ENCODE data around the gene TXNRD2. TPM values are rescaled to one million over a fixed set of nuclear protein-coding genes. Genes with fewer than 3 reads are reported as not detected.

The TXNRD2 gene
- total RNA-seq, 1 donor from 2014 or later, result 47.5 TPM

DNA sequence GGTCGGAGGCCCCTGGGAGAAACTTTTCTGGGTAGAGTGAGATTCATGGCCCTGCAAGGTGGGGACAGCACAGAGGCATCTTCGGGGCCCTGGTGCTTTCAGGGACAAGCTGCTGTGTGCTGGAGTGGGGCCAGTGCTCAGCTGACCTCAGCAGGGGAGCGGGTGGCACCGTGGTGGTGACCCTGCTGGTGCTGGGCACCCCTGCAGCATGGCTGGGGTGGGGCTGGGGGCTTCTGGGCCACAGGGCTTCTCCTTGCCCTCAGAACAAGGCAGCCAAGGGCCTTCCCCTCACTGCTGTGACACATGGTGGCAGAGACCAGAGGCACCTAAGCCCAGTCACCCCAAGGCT lies 62.0 kb downstream of the TXNRD2 start:
- TF ChIP-seq, protein P1, sequence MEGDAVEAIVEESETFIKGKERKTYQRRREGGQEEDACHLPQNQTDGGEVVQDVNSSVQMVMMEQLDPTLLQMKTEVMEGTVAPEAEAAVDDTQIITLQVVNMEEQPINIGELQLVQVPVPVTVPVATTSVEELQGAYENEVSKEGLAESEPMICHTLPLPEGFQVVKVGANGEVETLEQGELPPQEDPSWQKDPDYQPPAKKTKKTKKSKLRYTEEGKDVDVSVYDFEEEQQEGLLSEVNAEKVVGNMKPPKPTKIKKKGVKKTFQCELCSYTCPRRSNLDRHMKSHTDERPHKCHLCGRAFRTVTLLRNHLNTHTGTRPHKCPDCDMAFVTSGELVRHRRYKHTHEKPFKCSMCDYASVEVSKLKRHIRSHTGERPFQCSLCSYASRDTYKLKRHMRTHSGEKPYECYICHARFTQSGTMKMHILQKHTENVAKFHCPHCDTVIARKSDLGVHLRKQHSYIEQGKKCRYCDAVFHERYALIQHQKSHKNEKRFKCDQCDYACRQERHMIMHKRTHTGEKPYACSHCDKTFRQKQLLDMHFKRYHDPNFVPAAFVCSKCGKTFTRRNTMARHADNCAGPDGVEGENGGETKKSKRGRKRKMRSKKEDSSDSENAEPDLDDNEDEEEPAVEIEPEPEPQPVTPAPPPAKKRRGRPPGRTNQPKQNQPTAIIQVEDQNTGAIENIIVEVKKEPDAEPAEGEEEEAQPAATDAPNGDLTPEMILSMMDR (IDR thresholded peaks at IDR 0.05), result no peak
- intact Hi-C loops (cut with DNase I), result no loop called here
- peaks cover 22% of the 10 kb centered on the region for H3K36me3 ChIP-seq
- no peaks in the 10 kb centered on the region for H3K27me3 ChIP-seq (ENCODE audit: low read depth)
- no peak for ATAC-seq
- H3K4me3 ChIP-seq, result no peak overlapping the region
- H3K9me3 ChIP-seq, result no peaks in the 10 kb centered on the region
- peaks cover 27% of the 10 kb centered on the region for H3K4me1 ChIP-seq
- peak; percentile 39 for DNase-seq
- H3K27ac ChIP-seq, result no peak overlapping the region

DNA sequence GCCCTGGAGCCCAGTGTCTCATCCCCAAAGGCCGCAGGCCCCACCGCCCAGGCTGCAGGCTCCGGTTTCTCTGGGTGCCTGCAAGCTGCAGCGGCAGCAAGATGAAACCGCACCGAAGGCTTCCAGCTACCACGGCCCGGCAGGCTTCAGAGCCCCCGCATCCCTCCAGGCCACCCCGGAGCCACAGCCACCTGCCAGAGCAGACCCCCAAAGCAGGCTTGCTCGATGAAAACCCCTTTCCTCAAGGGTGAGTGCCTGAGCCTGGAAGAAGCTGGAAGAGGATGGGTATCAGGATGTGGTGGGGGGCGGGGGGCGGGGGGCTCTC lies 62.4 kb downstream of the TXNRD2 start:
- Histone ChIP-seq H3K27ac (no peak overlapping the region), H3K4me1 (peaks cover 31% of the 10 kb centered on the region), H3K9me3 (no peaks in the 10 kb centered on the region), H3K36me3 (peaks cover 22% of the 10 kb centered on the region), H3K27me3 (ENCODE audit: low read depth) (no peaks in the 10 kb centered on the region), H3K4me3 (no peak overlapping the region)
- TF ChIP-seq, protein P1 (IDR thresholded peaks at IDR 0.05), result no peak
- intact Hi-C loops (cut with DNase I), result no loop called here
- DNase-seq (peak; percentile 44), ATAC-seq (no peak)

DNA sequence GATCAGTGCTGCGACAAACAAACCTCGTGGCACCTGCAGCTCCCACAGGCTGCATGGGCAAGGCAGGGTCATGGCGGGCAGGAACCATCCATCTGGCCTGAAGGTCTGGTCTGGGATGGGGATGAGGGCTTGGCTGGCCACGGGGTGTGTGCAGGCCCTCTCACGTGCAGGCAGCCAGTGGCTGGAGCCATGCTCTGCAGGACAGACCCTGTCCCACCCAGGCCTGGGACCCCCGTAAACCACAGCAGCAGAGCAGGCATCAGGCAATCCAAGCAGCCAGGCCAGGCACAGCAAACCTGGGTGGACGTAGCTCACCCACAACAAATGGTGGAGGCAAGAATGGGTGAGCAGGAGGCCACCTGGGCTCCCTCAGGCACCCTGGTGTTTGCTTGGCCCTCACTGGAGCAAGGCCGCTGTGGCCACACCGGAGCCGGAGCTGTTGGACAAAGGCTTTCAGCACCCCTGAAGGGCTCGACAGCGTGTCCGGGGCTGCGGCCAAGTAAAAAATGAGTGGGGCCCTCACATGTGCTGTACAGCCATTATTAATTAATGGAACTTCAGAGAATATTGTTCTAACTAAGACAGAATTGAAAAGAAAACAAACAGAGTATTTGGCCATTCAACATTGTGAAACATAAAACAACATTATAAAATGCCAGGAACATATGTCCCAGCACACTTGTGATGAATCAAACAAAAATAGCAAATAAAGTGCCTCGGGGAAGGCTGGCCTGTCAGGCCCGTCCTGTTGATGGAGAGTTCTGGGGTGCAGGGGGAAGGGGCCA lies 63.0 kb downstream of the TXNRD2 start:
- DNase-seq, result peak; percentile 37
- Histone ChIP-seq H3K4me1 (peaks cover 36% of the 10 kb centered on the region), H3K27me3 (ENCODE audit: low read depth) (no peaks in the 10 kb centered on the region), H3K27ac (no peak overlapping the region), H3K36me3 (peaks cover 22% of the 10 kb centered on the region), H3K4me3 (no peak overlapping the region), H3K9me3 (no peaks in the 10 kb centered on the region)
- ATAC-seq, result no peak
- intact Hi-C loops (cut with DNase I), result no loop called here
- TF ChIP-seq, protein P1 (IDR thresholded peaks at IDR 0.05), result no peak

DNA sequence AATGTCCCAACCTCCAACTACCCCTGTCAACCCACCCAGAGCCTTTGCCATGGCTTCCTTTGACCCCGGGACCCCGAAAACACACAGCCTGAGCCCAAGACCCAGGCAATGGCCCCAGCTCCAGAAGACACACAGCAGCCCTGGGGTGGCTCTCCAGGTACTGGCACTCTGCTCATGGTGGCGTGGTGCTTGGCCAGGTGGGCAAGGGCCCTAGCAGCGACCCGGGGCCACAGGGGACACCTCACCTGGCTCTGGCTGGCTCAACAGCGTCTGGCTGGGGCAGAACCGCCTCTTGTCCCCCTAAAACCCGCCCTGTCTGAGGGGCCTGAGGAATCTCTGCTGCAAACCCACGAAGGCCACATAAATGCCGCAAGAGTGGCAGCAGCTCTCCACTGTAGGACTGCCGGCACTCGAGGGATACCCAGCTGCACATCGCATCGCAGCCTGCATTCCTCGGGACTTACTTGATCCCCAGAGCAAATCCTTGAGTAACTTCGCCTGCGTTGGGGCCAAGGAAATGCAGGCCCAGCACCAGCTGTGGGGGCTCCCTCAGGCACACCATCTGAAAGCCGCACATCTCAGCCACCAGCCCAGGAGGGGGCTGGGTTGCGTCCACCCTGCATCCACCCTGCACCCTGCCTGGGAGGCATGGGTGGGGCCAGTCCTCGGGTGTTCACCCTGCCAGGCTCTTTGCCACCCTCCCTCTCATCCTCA lies 63.8 kb downstream of the TXNRD2 start:
- TF ChIP-seq, protein P1 (IDR thresholded peaks at IDR 0.05), result no peak
- peaks cover 17% of the 10 kb centered on the region for H3K36me3 ChIP-seq
- intact Hi-C loops (cut with DNase I), result no loop called here
- peaks cover 40% of the 10 kb centered on the region for H3K4me1 ChIP-seq
- peak; percentile 37 for DNase-seq
- ATAC-seq, result no peak
- no peak overlapping the region for H3K4me3 ChIP-seq
- no peaks in the 10 kb centered on the region for H3K27me3 ChIP-seq (ENCODE audit: low read depth)
- no peak overlapping the region for H3K27ac ChIP-seq
- no peaks in the 10 kb centered on the region for H3K9me3 ChIP-seq

DNA sequence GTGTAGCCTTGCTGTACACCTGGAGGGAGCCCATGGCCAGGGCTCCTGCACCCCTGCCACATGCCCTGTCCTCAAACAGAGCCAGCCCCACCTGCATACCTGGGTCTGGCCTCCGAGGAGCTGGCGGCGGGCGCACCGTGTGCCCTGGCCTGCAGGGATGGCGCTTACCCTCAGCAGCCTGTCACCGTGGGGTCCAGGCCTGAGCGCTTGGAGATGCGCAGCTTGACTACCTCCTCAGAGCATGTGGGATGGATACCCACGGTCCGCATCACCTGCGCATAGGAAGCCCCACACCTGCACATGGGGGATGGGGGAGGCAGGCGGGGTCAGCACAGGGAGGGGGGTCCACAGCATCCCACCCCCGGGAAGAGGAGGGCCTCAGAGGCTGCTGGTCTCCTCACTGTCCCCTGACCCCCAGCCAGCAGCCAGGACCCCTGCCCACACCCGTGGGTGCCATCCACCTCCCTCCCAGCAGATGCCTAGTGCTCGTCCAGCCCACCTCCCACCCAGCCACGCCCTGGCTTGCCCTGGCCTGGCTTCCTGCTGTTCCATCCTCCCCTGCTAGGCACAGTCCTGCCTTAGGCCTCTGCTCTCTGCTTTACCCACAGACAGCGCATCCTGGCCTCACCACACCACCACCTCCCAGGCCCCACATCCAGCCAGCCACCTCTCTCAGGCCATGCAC lies 64.5 kb downstream of the TXNRD2 start:
- Histone ChIP-seq H3K27me3 (ENCODE audit: low read depth) (no peaks in the 10 kb centered on the region), H3K4me1 (peaks cover 40% of the 10 kb centered on the region), H3K9me3 (no peaks in the 10 kb centered on the region), H3K4me3 (no peak overlapping the region), H3K36me3 (peaks cover 13% of the 10 kb centered on the region), H3K27ac (no peak overlapping the region)
- TF ChIP-seq, protein P1 (IDR thresholded peaks at IDR 0.05), result no peak
- intact Hi-C loops (cut with DNase I), result no loop called here
- no peak for ATAC-seq
- peak; percentile 38 for DNase-seq

All from lower lobe of right lung (tissue), 2 donors.